GM19043 (cell line): ENCODE measurements around the gene HOTAIR.

Experiments used
- ATAC-seq: cut with Tn5 transposase; IDR thresholded peaks from one replicate; pipeline ENCODE4 v1.9.1; 2021; ENCODE audit warnings: low read depth; ENCODE audit not compliant: unreplicated experiment

The HOTAIR gene

DNA sequence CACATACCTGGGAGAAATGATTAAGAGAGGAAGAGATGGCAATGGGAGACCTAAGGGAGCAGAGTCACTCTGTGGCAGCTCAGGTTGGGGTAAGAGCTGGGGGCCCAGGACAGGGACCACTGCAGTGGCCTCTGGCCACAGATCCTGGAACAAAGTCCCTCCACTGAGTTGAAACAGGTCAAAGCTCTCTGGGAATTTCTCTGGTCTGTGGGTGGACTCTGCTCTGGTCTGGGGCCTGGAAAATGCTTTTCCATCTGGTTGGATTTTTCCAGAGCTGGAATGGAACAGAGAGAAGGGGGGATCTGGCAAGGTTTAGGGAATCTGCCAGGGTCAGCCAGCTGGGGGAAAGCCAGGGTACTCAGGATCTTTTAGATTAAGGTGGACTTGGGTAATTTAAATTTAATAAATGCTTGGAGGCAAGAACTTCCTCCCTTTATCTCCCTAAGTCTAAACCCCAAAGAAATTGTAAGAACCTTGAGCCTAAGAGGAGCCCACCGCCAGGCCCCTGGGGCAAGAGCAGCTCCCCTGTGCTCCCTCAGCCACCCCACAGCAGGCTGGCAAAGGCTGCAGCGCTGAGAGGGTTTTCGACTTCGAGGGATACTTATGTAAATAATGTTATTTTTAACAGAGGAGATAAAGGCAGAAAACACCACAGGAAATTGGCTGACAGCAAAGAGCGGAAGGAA lies 13.9 kb upstream of the HOTAIR start:
- ATAC-seq = no peak

GRCh38 chr12:53987787-53988230 lies 13.1 kb upstream of the HOTAIR start:
- ATAC-seq = no peak

DNA sequence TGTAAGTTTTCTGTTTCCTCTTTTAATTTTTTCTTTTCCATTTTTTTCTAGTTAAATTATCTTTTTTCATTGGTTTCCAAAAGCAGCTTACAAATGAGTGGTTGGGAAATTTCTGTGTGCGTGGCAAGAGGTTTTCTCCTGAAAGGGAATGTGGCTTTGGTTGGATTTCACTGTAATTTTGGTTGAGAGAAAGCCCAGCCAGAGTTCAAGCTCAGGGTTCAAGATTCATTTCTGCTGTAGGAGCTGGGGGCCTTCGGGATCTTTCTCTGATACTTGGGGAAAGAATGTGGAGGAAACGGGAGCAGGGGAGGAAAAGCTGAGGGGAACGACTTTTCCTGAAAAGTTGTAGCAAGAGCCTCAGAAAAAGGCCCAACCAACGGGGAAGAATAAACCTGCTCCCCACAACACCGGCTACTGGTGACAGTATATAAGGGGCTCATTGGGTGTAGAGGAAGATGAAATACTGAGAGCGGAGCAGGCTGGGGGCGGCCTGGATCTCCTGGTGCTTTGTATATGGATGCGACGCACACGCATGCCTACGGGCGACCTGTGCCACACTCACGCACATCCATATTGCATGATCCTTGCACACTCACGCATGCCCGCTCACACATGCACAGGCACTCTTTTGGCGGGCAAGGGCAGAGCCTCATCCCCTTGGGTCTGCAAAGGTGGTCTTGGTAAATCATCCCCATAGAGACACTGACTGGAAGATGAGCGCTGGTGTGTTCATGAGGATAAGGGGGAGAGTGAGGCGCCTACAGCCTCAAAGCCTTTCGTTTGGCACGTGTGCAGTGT lies 12.1 kb upstream of the HOTAIR start:
- no peak for ATAC-seq

GRCh38 chr12:53985994-53986685 lies 11.4 kb upstream of the HOTAIR start:
- ATAC-seq = no peak

- ATAC-seq = no peak
These were observed 10.9 kb upstream of the HOTAIR start for GRCh38 chr12:53985692-53985993.

GRCh38 chr12:53984901-53985691 lies 10.3 kb upstream of the HOTAIR start, which contains the start of gene HOXC10:
TSS of gene HOXC10 (plus strand) at chr12:53985146. CDS start at chr12:53985260, 114 bp downstream.
- ATAC-seq = no peak

DNA sequence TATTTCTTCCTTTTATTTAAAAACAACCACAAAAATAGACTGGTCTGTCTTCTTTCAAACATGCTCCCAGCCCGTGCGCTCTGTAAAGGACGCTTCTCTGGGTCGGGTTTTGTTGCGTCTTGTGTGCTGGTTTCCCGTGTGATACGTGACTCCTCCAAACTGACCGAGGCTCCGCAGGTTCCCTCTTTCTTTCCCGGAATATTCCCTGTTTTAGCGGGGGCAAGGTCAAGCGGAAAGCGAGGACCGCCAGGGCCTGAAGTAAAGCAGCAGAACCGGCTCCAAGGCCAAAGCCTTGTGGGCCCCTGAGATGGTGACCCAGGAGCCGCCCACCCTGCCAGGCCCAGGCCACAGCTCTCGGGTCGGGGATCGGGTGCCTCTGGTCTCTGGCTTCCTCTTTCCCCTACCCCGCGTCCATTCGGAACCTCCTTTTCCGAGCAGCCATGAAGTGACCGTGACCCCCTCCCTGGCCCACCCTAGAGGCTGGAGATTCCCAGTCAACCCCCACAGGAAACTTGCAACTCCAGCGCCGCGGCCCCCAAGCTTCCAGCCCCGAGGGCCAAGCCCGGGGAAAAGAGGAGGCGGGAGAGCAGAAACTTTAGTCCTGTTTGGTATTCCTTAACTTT lies 9.3 kb upstream of the HOTAIR start:
- no peak for ATAC-seq

GRCh38 chr12:53983568-53983949 lies 8.8 kb upstream of the HOTAIR start:
- ATAC-seq = no peak

GRCh38 chr12:53982648-53983567 lies 8.2 kb upstream of the HOTAIR start:
- ATAC-seq = no peak

- ATAC-seq = no peak
These were observed 7.1 kb upstream of the HOTAIR start for GRCh38 chr12:53981634-53982565.

DNA sequence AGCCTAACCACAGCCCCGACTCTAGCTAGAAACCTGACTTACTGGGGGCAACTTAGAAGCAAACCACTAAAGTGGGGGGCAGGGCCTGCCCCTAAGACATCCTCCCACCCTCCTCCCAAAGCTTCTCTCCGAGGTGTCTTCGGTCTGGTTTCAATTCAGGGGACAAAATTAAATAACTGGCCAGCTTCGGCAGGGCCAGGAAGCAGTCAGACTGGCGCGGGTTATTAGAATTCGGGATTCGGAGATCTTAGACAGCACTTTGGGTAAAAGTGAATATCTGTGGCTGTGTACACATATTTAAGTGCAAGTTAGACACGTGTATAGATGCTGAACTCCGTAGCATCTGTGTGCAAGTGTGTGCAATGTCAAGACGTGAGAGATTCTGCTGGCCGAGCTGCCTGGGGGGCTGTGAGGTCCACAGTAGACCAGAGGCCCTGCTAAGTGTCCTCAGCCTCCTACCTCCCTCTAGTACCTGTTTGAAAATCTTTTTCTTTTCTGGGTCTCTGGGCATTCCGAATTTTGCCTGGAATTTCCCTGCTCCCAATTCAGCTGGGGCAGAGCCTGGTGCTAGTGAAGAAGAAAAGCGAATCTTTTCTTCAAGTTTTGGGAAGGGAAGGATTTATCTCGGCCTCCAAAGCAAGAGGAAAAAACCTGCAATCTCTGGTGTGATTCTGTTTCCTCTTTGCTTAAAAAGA lies 6.2 kb upstream of the HOTAIR start:
- no peak for ATAC-seq

DNA sequence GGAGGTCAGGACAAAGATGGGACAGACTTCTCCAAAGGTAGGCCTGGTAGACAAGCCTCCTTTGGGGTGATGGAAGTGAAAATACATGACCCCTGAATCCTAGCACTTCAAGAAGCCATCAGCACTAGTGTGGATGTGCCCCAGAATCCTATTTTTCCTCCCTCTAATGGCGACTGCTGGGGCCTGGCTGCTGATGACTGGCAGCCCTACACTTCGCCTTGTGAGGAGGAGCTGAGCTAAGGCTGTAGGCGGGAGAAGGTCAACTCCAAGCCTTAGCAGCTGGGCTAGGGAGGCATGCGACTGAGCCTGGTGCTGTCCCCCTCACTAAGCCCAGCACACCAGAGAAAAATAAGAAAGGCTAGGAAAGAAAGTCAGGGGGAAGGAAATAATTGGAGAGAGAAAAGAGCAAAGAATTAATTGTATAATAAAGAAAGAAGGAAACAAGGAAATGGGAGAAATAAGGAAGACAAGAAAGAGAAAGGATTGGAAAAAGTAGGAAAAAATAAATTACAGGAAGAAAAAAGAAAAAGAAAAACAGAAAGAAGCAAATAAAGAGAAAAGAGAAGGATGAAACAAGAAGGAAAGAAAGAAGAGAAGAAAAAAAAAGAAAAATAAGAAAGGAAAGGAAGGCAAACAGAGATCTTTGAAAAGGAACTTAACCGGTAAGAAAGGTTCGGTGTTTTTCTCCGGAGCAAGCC lies 5.5 kb upstream of the HOTAIR start:
- ATAC-seq = no peak

GRCh38 chr12:53978477-53979356 lies 4.0 kb upstream of the HOTAIR start:
- no peak for ATAC-seq

DNA sequence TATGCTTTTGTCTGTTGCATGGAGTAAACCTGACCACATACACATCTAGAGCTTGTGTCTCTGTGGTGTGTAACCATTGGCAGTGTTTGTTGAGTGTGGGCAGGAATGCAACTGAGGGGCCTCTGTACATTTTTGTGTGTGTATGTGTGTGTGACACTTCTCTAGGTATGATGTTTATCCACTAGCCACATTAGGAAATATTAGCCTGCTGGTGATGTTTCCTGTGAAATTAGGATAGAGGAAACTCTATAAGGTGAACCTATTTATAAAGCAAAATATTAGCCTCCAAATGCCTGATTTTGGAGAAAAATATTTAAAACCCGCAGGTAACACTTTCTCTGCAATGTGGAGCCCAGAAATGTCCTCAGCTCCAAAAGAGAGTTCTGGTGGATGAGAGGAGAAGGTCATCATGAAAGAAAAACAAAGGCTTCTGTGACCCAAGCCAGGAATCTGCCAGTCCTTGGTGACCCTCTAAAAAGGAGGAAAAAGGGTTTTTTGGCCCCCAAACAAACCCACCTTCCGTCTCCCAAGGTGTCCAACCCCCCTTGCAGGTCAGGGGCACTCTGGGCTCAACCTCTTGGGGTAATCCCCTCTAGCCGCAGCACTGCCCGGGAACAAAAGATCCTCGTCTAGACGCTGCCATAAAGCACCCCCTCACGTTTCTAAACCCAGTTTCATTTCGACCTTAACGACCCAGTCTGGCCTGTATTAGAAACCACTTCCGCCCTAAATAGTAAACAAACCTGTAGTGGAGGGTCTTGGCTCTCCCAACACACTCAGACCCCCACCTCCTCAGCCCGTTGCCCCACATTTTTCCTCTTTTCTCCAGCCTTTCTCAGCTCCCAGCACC lies 3.1 kb upstream of the HOTAIR start:
- ATAC-seq = no peak
